Mammary epithelial cell (primary cell): ENCODE measurements around the gene CD83.

Experiments
- CTCF ChIP-seq, 2 donors: IDR thresholded peaks in 1 of 2; conservative IDR thresholded peaks in 1 of 2; 2 replicates each; pipeline ENCODE4 v1.5.1; 2011 to 2012; ENCODE audit warnings: inconsistent platforms in 2 of 2, low read length in 2 of 2, mild to moderate bottlenecking in 2 of 2, control low read depth in 1 of 2, low read depth in 1 of 2; ENCODE audit not compliant: insufficient read depth in 1 of 2; ENCODE audit errors: extremely low read depth in 1 of 2
- EZH2 ChIP-seq: IDR thresholded peaks from 2 replicates; pipeline ENCODE4 v1.6.1; 2012; ENCODE audit warnings: low read length, inconsistent platforms, borderline replicate concordance

- TF ChIP-seq CTCF (conservative IDR thresholded peaks at IDR 0.05 in 1 of 2, IDR thresholded peaks at IDR 0.05 in 1 of 2; ENCODE audit: extremely low read depth in 1 of 2, insufficient read depth in 1 of 2, low read depth in 1 of 2, low read length in 2 of 2) (no peak), EZH2 (no peak)
Measured at GRCh38 chr6:14100138-14100537, 17.4 kb upstream of the CD83 start.
